Measurements from ENCODE around the gene CEP164.
"Not testable (repeated sequence)": the region's sequence is repeated elsewhere in the genome, so short reads cannot be mapped to it uniquely, and the experiment has no call there.

CEP164 gene

GRCh38 chr11:117369534-117369933 is 41.9 kb downstream of the CEP164 start:
- DNase-seq: no peak

- no peak for DNase-seq
Observed at GRCh38 chr11:117371453-117371852, 43.8 kb downstream of the CEP164 start.

DNA sequence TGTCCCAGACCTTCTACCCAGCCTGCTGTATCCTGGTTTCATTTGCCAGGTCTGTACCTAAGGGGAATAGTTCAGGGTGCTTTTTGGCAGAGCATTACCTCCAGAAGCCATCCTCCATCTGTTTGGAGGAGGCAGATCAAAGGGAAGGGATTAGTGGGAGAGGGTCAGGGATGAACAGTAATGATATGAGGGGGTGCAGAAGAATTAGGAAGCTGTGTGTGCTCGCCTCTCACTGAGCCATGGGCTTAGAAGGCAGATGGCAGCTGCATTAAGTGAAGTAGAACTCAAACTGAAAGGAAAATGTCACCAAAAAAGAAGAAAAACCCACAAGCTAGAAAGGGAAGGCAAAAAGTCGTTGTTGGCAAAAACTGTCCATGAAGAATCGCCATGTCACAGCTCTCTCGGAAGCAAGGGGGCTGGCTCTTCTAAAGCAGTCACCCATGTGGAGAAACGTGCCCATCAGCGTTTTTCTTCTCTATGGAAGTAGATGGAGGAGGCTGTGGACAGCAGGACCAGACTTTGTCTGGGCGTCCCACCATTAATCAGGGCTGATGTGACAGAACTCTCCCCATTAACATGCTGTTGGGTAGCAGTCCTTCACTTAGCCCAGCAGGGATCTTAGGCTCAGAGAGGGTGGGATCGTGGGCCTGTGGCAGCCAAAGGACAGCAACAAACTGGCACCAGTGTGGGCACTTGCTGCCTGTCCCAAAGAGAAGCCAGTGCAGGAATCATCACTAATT is 46.8 kb downstream of the CEP164 start:
- DNase-seq: no peak

- DNase-seq: no peak
Observed at GRCh38 chr11:117375960-117376359, 48.3 kb downstream of the CEP164 start.

DNA sequence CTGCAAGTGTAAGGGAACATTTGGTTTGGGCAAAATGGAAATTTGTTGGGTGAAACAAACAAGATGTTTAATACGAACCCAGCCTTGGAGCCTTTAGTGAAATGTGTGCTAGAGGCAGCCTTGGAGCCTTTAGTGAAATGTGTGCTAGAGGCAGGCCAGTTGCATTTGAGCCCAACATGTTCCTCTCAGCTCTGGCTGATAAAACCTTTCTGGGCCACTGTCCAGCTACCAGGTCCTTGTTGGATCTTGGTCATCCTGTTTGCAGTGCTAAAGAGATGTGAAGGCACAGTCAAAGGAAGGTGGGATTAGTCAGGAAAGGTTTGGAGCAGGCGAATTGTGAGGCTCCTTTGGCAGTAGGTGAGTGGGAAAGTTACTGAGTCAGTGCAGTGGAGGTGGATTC is 48.9 kb downstream of the CEP164 start:
- DNase-seq: no peak

GRCh38 chr11:117378976-117379865 is 51.6 kb downstream of the CEP164 start:
- DNase-seq: no peak

GRCh38 chr11:117380676-117381075 is 53.0 kb downstream of the CEP164 start:
- no peak for DNase-seq

DNA sequence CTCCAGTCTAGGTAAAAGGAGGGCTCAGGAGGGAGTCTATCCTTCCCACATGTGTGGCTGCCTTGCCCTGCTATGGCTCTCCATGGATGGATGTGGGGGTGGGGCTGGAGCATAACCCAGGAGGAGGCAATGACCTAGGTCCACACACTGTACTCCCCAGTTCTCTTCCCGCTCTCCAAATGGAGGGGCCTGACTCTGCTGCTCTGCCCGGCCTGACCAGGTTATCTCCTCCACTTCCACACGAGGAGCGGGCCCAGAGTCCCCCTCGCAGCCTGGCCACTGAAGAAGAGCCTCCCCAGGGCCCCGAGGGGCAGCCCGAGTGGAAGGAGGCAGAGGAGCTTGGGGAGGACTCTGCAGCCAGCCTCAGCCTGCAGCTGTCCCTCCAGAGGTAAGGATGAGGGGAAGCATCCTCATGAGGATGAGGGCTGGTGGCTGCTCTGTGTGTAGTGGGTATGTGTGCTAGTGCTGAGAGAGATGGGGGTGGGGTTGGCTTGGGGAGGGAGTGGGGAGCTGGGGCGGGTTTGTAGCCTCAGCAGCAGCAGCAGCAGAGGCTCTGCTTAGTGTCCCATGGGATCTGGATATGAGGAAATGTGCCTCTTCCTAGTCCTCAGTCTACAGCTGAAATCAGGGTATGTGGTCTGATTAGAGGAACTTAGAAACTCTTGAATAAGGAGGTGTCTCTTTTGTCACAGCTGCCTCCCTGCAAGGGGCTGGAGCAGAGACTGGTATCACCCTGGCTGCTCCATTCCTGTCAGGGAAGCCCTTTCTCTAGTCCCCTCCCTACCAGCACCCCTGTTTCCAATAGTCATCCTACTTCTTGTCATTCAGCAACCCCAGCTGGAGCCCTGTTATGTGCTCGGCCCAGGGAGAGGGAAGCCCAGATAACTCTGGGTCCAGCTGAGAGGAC is 54.1 kb downstream of the CEP164 start:
- no peak for DNase-seq

- DNase-seq: no peak
Observed at GRCh38 chr11:117382746-117383145, 55.1 kb downstream of the CEP164 start.

- no peak for DNase-seq
Observed at GRCh38 chr11:117384045-117384444, 56.4 kb downstream of the CEP164 start.

- no peak for DNase-seq
Observed at GRCh38 chr11:117385471-117385870, 57.8 kb downstream of the CEP164 start.

GRCh38 chr11:117385906-117386305 is 58.3 kb downstream of the CEP164 start:
- DNase-seq: no peak

- DNase-seq: no peak
Observed at GRCh38 chr11:117387992-117388755, 60.5 kb downstream of the CEP164 start.

DNA sequence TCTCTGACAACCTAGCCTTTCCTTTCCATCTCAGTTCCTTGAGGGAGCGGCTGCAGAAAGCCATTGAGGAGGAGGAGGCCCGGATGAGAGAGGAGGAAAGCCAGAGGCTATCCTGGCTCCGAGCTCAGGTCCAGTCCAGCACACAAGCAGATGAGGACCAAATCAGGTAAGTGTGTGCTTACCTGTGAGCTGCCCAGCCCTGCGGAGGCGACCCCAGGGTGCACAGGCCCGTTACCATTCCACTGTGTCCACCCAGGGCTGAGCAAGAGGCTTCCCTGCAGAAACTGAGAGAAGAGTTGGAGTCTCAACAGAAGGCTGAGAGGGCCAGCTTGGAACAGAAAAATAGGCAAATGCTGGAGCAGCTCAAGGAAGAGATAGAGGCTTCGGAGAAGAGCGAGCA is 63.1 kb downstream of the CEP164 start:
- no peak for DNase-seq

DNA sequence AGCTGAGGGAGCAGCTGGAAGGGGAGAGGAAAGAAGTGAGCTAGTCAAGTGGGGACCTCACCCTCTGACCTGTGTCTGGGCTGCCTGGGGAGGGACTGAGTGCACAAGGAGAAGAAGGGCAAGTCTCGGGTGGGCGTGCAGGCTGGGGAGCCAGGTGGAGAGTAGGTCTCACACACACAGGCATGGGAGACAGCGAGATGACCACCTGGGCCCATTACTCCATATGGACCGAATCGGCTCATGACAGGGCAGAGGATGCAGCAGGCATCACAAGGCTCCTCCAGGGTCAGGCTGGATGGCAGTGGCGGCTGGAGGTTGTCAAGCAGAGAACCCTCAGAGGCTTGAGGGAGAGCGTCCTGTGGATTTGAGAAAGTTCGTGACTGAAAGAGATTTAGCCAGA is 63.5 kb downstream of the CEP164 start:
- no peak for DNase-seq

- no peak for DNase-seq
Observed at GRCh38 chr11:117392001-117392690, 64.5 kb downstream of the CEP164 start.

- no peak for DNase-seq
Observed at GRCh38 chr11:117392979-117393378, 65.3 kb downstream of the CEP164 start.

DNA sequence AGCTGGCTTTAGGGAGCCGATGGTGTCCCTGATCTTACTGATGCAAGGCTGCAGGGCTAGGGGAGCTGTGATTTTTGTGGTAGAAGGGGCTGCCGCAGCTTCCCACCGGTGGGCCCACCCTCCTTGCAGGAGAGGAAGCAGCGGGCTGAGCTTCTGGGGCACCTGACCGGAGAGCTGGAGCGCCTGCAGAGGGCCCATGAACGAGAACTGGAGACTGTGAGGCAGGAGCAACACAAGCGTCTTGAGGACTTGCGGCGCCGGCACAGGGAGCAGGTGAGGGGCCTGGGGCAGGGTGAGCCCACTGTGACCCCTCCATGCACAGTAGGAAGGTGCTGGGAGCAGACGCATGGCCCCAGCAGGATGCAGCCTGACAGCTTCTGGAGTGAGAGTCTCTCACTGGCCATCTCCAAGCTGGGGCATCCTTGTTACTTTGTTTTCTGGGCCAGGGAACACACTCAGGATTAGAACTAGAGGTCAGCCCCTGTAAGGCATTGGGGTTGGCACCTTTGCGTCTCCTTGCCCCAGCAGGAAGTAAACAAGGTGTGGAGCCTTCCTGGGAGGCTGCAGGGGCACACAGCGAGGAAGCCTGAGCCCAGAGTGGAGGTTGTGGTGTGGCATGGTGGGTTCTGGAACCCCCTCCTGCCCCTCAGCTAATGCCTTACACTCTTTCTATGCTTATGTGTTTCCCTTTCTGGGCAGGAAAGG is 66.7 kb downstream of the CEP164 start:
- no peak for DNase-seq

DNA sequence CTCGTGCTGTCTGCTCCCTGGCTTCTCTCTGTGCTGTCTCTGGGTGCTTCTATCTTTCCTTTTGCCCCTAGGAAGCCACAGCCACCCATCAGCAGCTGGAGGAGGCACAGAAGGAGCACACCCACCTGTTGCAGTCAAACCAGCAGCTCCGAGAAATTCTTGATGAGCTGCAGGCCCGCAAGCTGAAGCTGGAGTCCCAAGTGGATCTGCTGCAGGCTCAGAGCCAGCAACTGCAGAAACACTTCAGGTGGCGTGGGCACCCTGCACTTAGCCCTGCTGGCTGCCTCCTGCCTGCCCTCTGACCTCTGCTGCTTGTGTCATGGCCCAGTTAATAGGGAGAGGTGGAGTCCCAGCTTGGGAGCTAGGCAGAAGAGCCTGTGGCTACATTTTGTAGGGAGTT is 67.8 kb downstream of the CEP164 start:
- no peak for DNase-seq

- no peak for DNase-seq
Observed at GRCh38 chr11:117396970-117397369, 69.3 kb downstream of the CEP164 start.

DNA sequence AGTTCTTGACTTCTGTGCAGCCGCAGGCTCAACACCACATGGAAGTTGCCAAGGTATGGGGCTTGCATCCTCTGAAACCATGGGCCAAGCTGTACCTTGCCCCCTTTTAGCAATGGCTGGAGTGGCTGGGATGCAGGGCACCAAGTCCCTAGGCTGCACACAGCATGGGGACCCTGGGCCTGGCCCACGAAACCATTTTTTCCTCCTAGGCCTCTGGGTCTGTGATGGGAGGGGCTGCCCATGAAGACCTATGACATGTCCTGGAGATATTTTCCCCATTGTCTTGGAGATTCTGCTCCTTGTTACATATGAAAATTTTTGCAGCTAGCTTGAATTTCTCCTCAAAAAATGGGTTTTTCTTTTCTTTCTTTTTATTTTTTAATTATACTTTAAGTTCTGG is 71.0 kb downstream of the CEP164 start:
- not testable (repeated sequence) for DNase-seq
